ENCODE data around the gene USP7.

GRCh38 chr16:8868416-8869211 is 95.1 kb downstream of the USP7 start, which contains the start of gene CARHSP1:
- peak in 1 of 6 experiments; percentile 3 for TF ChIP-seq CTCF (IDR thresholded peaks at IDR 0.05)
- TF ChIP-seq POLR2A (IDR thresholded peaks at IDR 0.05), result peak in 3 of 4 donors; percentile 47 to 76 (median 69)

All from upper lobe of left lung (tissue), 4 donors.